AG04449 (cell line): Measurements from ENCODE around the gene FAM89B.

Experiments
- CTCF ChIA-PET: fragments of 350-600 bp; formaldehyde crosslinking; extraction: SDS; loops from one replicate; lab custom pipeline; 2021; ENCODE audit warnings: antibody characterized with exemption; lab: Yijun Ruan, JAX
- POLR2A ChIA-PET: fragments of 400-600, 350-600 bp; formaldehyde crosslinking; extraction: SDS; loops from one replicate; lab custom pipeline; 2020; ENCODE audit warnings: antibody characterized with exemption, inconsistent platforms; lab: Yijun Ruan, JAX
- DNase-seq: peaks from one replicate; pipeline ENCODE4 v3.0.0-alpha.2; 2010; ENCODE audit warnings: low read depth, low spot score
- H3K4me3 ChIP-seq: 2 replicates; pipeline ENCODE4 v1.5.1; 2011; ENCODE audit warnings: low read depth, mild to moderate bottlenecking, control low read depth, low read length
- TF ChIP-seq, protein P1 (sequence below): IDR thresholded peaks from one replicate; pipeline ENCODE4 v1.5.1; 2011; ENCODE audit warnings: mild to moderate bottlenecking, moderate library complexity, low read length, control low read depth, inconsistent platforms; ENCODE audit not compliant: insufficient read depth; ENCODE audit errors: missing control alignments

Gene FAM89B

DNA sequence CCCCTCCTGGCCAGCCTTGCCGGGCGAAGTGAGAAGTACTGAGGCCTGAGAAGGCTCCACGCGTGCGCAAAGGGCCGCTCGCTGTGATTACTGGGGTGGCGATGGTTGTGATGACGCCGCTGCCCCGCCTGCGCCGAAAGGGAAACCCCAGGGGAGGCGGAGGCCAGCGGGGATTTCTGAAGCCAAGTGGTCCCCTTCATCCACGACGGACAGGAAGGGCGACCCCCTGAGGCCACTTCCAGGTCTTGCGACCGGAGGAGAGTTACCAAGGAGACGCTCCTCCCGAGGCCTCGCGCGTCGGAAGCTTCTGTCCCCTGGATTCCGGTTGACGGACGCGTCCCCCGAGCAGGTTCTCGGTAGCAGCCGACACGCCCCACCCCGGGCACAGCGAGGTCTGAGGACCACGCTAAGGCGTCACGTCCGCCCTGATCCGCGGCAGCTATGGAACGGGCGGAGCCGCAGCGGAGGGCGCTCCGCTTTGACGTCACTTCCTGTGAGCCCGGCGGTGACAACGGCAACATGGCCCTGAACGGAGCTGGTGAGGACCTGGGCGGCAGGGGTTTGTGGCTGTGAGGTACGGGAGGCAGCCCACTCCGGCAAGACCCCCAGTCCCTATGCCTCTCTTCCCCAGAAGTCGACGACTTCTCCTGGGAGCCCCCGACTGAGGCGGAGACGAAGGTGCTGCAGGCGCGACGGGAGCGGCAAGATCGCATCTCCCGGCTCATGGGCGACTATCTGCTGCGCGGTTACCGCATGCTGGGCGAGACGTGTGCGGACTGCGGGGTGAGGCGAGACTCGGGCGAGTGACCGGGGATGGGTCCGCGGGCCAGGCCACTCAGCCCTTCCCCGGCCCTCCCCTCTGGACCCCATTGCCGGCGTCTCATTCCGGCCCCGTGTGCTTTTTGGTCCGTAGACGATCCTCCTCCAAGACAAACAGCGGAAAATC lies 2.1 kb upstream of the FAM89B start, which contains the start of gene ZNRD2:
Gene ZNRD2 (plus strand): TSS at position 505 of the 946 bp plus-strand sequence. CDS start 15 bp downstream, at position 520.
- peak within 1 kb of the TSS; percentile 89 for H3K4me3 ChIP-seq
- ChIA-PET POLR2A (interaction anchor here (0.5 to 4.6 kb wide), 9 partner anchors 10 to 148 kb away, joined by 3 to 28 read pairs (median 5); partner anchors contain the start of genes MALAT1, NEAT1 and PCNX3), CTCF (interaction anchor here (0.6 to 16.3 kb wide), 7 partner anchors 9 to 63 kb away, joined by 3 to 207 read pairs (median 10); no protein-coding TSS in a partner anchor)
- DNase-seq: peak; percentile 88
- TF ChIP-seq, protein P1, sequence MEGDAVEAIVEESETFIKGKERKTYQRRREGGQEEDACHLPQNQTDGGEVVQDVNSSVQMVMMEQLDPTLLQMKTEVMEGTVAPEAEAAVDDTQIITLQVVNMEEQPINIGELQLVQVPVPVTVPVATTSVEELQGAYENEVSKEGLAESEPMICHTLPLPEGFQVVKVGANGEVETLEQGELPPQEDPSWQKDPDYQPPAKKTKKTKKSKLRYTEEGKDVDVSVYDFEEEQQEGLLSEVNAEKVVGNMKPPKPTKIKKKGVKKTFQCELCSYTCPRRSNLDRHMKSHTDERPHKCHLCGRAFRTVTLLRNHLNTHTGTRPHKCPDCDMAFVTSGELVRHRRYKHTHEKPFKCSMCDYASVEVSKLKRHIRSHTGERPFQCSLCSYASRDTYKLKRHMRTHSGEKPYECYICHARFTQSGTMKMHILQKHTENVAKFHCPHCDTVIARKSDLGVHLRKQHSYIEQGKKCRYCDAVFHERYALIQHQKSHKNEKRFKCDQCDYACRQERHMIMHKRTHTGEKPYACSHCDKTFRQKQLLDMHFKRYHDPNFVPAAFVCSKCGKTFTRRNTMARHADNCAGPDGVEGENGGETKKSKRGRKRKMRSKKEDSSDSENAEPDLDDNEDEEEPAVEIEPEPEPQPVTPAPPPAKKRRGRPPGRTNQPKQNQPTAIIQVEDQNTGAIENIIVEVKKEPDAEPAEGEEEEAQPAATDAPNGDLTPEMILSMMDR: peak; percentile 62

DNA sequence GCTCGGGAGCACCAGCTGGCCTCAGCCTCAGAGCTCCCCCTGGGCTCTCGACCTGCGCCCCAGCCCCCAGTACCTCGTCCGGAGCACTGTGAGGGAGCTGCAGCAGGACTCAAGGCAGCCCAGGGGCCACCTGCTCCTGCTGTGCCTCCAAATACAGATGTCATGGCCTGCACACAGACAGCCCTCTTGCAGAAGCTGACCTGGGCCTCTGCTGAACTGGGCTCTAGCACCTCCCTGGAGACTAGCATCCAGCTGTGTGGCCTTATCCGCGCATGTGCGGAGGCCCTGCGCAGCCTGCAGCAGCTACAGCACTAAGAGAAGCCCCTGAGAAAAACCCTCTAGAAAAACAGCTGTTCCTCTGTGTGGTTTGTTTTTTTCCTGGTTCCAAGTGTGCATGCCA lies 918 bp upstream of the FAM89B start:
- no peak for DNase-seq
- H3K4me3 ChIP-seq: peak overlapping the region; percentile 89
- ChIA-PET CTCF (interaction anchor here (0.7 to 16.3 kb wide), 13 partner anchors 10 to 247 kb away, joined by 3 to 207 read pairs (median 4); no protein-coding TSS in a partner anchor), POLR2A (interaction anchor here (1.1 to 4.6 kb wide), 4 partner anchors 12 to 70 kb away, joined by 4 to 28 read pairs (median 10); partner anchors contain the start of gene LTBP3)
- TF ChIP-seq, protein P1: no peak

DNA sequence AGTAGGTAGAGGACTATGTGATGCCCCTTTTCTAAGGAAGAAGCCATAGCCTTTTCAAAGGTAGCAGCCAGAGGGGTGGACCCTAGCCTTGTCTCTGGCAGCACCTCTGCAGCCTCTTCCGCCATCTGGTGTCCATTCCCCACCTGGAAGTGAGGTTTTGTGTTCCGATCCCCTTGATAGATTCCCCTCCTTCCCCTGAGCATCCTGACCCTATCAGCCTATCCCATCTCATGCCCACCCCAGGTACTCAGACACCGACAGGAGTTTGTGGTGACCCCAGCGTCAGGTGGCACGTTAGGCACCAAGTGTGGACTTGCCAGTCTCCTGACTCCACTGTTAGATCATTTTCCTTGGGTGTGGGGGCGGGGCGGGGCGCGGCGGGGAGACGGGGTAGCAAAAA lies 398 bp upstream of the FAM89B start:
- H3K4me3 ChIP-seq: peak overlapping the region; percentile 89
- no peak for DNase-seq
- TF ChIP-seq, protein P1: peak; percentile 38
- POLR2A ChIA-PET: interaction anchor here (1.1 to 4.6 kb wide), 4 partner anchors 12 to 70 kb away, joined by 4 to 28 read pairs (median 10); partner anchors contain the start of gene LTBP3
- CTCF ChIA-PET: interaction anchor here (0.8 to 16.3 kb wide), 12 partner anchors 9 to 247 kb away, joined by 3 to 207 read pairs (median 4); no protein-coding TSS in a partner anchor

DNA sequence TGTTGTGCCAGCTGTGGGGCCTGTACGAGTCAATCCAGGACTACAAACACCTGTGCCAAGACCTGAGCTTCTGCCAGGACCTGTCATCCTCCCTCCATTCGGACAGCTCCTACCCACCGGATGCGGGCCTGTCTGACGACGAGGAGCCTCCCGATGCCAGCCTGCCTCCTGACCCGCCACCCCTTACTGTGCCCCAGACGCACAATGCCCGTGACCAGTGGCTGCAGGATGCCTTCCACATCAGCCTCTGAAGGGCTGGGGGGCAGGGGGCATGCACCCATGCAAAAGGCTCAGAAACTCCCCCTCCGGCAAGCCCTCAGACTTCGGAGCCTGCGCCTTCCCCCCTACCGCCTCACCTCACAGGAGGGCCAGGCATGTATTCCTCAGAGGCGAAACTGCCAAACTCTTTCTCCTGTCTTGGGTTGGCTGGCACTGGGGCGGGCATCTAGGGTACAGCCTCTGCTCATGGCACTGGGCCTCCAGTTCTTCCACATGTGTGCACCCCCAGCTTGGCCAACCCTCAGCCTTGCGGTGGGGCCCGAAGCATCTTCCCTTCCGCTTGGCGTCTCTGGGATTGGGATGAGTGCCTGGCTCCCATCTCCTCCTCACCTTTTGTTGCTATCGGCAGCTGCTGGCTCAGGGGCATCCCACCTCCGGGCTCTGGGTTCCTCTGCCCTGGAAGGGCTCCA lies 1.2 kb downstream of the FAM89B start:
- peak overlapping the region; percentile 89 for H3K4me3 ChIP-seq
- TF ChIP-seq, protein P1: no peak
- CTCF ChIA-PET: interaction anchor here (0.7 to 16.3 kb wide), 18 partner anchors 9 to 244 kb away, joined by 3 to 207 read pairs (median 4); partner anchors contain the start of genes PCNX3 and SIPA1
- POLR2A ChIA-PET: interaction anchor here (1.0 to 4.6 kb wide), 4 partner anchors 14 to 48 kb away, joined by 3 to 28 read pairs (median 8); partner anchors contain the start of genes LTBP3 and SCYL1
- DNase-seq: no peak

DNA sequence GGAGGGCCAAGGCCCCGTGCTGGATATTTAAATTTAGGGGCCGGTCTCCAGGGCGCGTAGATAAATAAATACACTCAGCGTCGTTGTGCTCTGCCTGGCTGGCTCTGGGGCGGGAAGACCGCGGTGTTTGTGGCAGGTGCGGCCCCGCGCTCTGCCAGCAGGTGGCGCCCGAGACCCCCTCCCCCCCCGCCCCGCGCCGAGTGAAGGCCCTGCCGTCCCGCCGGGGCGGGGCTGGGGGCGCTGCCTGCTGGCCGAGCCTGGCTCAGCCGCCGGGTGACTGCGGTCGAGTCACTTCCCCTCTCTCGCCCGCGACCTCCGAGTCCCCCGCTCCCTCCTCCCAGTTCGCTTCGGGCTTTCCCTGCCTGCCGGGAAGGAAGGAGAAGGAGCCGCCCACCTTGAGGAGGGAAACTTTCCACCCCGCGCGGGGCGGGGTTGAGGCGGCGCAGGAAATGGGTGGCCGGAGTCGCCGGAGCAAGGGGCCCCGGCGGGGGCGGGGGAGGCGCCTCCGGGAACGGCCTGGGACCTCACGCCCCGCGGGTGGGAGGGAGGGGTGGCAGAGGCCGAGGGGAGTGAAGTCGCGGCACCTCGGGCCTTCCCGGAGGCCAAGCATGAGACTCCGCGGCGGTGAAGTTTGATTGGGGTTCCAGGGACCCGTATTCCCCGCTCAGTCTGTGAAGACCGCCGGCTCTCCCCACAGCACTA lies 1.9 kb downstream of the FAM89B start:
- peak; percentile 54 for DNase-seq
- CTCF ChIA-PET: interaction anchor here (1.0 to 16.3 kb wide), 10 partner anchors 12 to 43 kb away, joined by 3 to 207 read pairs (median 22); no protein-coding TSS in a partner anchor
- POLR2A ChIA-PET: interaction anchor here (1.1 to 4.6 kb wide), 2 partner anchors 34 to 49 kb away, joined by 3 to 28 read pairs; partner anchors contain the start of gene SCYL1
- peak overlapping the region; percentile 89 for H3K4me3 ChIP-seq
- TF ChIP-seq, protein P1: peak; percentile 54
